ENCODE data around the gene BSN.
"Not testable (repeated sequence)": the region's sequence is repeated elsewhere in the genome, so short reads cannot be mapped to it uniquely, and the experiment has no call there.

GRCh38 chr3:49691481-49691880 is 137.2 kb downstream of the BSN start:
- TF ChIP-seq, protein P1, sequence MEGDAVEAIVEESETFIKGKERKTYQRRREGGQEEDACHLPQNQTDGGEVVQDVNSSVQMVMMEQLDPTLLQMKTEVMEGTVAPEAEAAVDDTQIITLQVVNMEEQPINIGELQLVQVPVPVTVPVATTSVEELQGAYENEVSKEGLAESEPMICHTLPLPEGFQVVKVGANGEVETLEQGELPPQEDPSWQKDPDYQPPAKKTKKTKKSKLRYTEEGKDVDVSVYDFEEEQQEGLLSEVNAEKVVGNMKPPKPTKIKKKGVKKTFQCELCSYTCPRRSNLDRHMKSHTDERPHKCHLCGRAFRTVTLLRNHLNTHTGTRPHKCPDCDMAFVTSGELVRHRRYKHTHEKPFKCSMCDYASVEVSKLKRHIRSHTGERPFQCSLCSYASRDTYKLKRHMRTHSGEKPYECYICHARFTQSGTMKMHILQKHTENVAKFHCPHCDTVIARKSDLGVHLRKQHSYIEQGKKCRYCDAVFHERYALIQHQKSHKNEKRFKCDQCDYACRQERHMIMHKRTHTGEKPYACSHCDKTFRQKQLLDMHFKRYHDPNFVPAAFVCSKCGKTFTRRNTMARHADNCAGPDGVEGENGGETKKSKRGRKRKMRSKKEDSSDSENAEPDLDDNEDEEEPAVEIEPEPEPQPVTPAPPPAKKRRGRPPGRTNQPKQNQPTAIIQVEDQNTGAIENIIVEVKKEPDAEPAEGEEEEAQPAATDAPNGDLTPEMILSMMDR (IDR thresholded peaks at IDR 0.05), result not testable (repeated sequence)
- not testable (repeated sequence) for TF ChIP-seq POLR2A (IDR thresholded peaks at IDR 0.05)

Data from body of pancreas (tissue), 4 donors.